ENCODE results near the gene STXBP1. TPM values are rescaled to one million over a fixed set of nuclear protein-coding genes. Genes with fewer than 3 reads are reported as not detected.
A peak's percentile ranks its signal among the peaks of the same experiment; 100 is the strongest.

Gene STXBP1
- total and polyA plus RNA-seq, 8 donors: 14.3 to 46.4 (median 22.0) TPM

GRCh38 chr9:127717766-127718165, 105.7 kb downstream of the STXBP1 start:
- FAIRE-seq (no peak), DNase-seq (no peak), ATAC-seq (no peak)
- Histone ChIP-seq H3K27ac (no peak overlapping the region), H3K4me1 (peaks cover 0 to 14% (median 9%) of the 10 kb centered on the region in 3 donors), H3K36me3 (no peaks in the 10 kb centered on the region), H3K27me3 (no peaks in the 10 kb centered on the region), H3K4me3 (no peak overlapping the region), H3K9me3 (no peaks in the 10 kb centered on the region)
- intact Hi-C loops (cut with DNase I): no loop called here
- TF ChIP-seq, protein P1, sequence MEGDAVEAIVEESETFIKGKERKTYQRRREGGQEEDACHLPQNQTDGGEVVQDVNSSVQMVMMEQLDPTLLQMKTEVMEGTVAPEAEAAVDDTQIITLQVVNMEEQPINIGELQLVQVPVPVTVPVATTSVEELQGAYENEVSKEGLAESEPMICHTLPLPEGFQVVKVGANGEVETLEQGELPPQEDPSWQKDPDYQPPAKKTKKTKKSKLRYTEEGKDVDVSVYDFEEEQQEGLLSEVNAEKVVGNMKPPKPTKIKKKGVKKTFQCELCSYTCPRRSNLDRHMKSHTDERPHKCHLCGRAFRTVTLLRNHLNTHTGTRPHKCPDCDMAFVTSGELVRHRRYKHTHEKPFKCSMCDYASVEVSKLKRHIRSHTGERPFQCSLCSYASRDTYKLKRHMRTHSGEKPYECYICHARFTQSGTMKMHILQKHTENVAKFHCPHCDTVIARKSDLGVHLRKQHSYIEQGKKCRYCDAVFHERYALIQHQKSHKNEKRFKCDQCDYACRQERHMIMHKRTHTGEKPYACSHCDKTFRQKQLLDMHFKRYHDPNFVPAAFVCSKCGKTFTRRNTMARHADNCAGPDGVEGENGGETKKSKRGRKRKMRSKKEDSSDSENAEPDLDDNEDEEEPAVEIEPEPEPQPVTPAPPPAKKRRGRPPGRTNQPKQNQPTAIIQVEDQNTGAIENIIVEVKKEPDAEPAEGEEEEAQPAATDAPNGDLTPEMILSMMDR (IDR thresholded peaks at IDR 0.05): no peak
- WGBS, 2 donors: 69 to 71% methylated on average over 5 of the region's 5 CpGs

- Histone ChIP-seq H3K27me3 (no peaks in the 10 kb centered on the region), H3K36me3 (no peaks in the 10 kb centered on the region), H3K9me3 (no peaks in the 10 kb centered on the region), H3K4me3 (no peak overlapping the region), H3K27ac (no peak overlapping the region), H3K4me1 (peaks cover 0 to 6% (median 4%) of the 10 kb centered on the region in 3 donors)
- FAIRE-seq: no peak
- DNase-seq: peak in 1 of 6 donors; percentile 37
- TF ChIP-seq, protein P1 (IDR thresholded peaks at IDR 0.05): no peak
- 79 to 86% methylated on average over 12 of the region's 12 CpGs for WGBS, 2 donors
- intact Hi-C loops (cut with DNase I): loop anchor here in 1 of 3 donors (10.0 kb wide), 1 partner anchor 195 kb away; no protein-coding TSS in a partner anchor
- ATAC-seq: no peak
Measured at GRCh38 chr9:127720031-127720864, 108.2 kb downstream of the STXBP1 start.

- Histone ChIP-seq H3K27ac (no peak overlapping the region), H3K36me3 (no peaks in the 10 kb centered on the region), H3K27me3 (no peaks in the 10 kb centered on the region), H3K4me1 (peaks cover 0 to 6% (median 4%) of the 10 kb centered on the region in 3 donors), H3K4me3 (no peak overlapping the region), H3K9me3 (no peaks in the 10 kb centered on the region)
- intact Hi-C loops (cut with DNase I): loop anchor here in 1 of 3 donors (10.0 kb wide), 1 partner anchor 196 kb away; no protein-coding TSS in a partner anchor
- no peak for FAIRE-seq
- TF ChIP-seq, protein P1 (IDR thresholded peaks at IDR 0.05): no peak
- ATAC-seq: no peak
- DNase-seq: no peak
Measured at GRCh38 chr9:127720865-127721227, 108.8 kb downstream of the STXBP1 start.

- 64 to 81% methylated on average over 6 to 11 of the region's 11 CpGs for WGBS, 2 donors
- no peaks in the 10 kb centered on the region for H3K9me3 ChIP-seq
- H3K27ac ChIP-seq: no peak overlapping the region
- ATAC-seq (no peak), DNase-seq (peak in 1 of 6 donors; percentile 51), FAIRE-seq (no peak)
- H3K36me3 ChIP-seq: no peaks in the 10 kb centered on the region
- TF ChIP-seq, protein P1 (IDR thresholded peaks at IDR 0.05): no peak
- peaks cover 0 to under 1% (median 0%) of the 10 kb centered on the region in 3 donors for H3K4me1 ChIP-seq
- H3K4me3 ChIP-seq: no peak overlapping the region
- H3K27me3 ChIP-seq: no peaks in the 10 kb centered on the region
- intact Hi-C loops (cut with DNase I): loop anchor here in 1 of 3 donors (10.0 kb wide), 1 partner anchor 197 kb away; no protein-coding TSS in a partner anchor
Measured at GRCh38 chr9:127721391-127721821, 109.3 kb downstream of the STXBP1 start.

All from pancreas (tissue), 10 donors.